H1 (cell line): Measurements from ENCODE around the gene GDI2. TPM values are rescaled to one million over a fixed set of nuclear protein-coding genes. Genes with fewer than 3 reads are reported as not detected.

Experiments
- CTCF ChIA-PET: fragments of 300-600 bp; sonication (Branson Sonifier 250); formaldehyde crosslinking; loops from one replicate; lab custom pipeline; 2021; ENCODE audit not compliant: partially characterized antibody; lab: Charles Lee
- POLR2A ChIA-PET: fragments of 300-600 bp; sonication (Branson Sonifier 250); formaldehyde crosslinking; loops from one replicate; lab custom pipeline; 2021; ENCODE audit warnings: inconsistent platforms; ENCODE audit not compliant: partially characterized antibody; lab: Charles Lee
- DNase-seq, 2 experiments: peaks; one replicate each; pipeline versions ENCODE4 v3.0.0 to v3.0.0-alpha.2; 2010 to 2022; ENCODE audit warnings: low spot score in 2 of 2, low read depth in 1 of 2, mixed read lengths in 1 of 2
- FAIRE-seq: peaks from 2 replicates; lab custom pipeline; 2011; peaks lifted over from hg19 to GRCh38; lab: Jason Lieb, UNC
- H2AFZ ChIP-seq: 2 replicates; pipeline ENCODE4 v1.8.1; 2012; ENCODE audit warnings: low read length, inconsistent platforms
- H2AK5ac ChIP-seq: 2 replicates; pipeline ENCODE4 v1.6.1; 2013; ENCODE audit warnings: low read depth, low read length
- H2BK120ac ChIP-seq: replicated peaks from 2 replicates; pipeline ENCODE3; 2013; ENCODE audit warnings: low read depth, low read length, inconsistent platforms
- H2BK12ac ChIP-seq: 2 replicates; pipeline ENCODE4 v1.6.1; 2013; ENCODE audit warnings: low read depth, low read length
- H2BK15ac ChIP-seq: 2 replicates; pipeline ENCODE4 v1.6.1; 2013; ENCODE audit warnings: low read length
- H2BK20ac ChIP-seq: 2 replicates; pipeline ENCODE4 v1.6.1; 2013; ENCODE audit warnings: low read length
- H2BK5ac ChIP-seq: 2 replicates; pipeline ENCODE4 v1.6.1; 2013; ENCODE audit warnings: low read depth, low read length
- H3K14ac ChIP-seq: 2 replicates; pipeline ENCODE4 v1.6.1; 2013; ENCODE audit warnings: inconsistent platforms; ENCODE audit not compliant: insufficient read length
- H3K18ac ChIP-seq: 2 replicates; pipeline ENCODE4 v1.6.1; 2013; ENCODE audit warnings: low read length; ENCODE audit errors: extremely low read depth
- H3K23ac ChIP-seq: 2 replicates; pipeline ENCODE4 v1.6.1; 2013; ENCODE audit warnings: inconsistent platforms; ENCODE audit not compliant: insufficient read length
- H3K23me2 ChIP-seq: 2 replicates; pipeline ENCODE4 v1.6.1; 2013; ENCODE audit warnings: low read depth, low read length
- H3K27ac ChIP-seq: 2 replicates; pipeline ENCODE4 v1.6.1; 2011; ENCODE audit warnings: low read depth, low read length, inconsistent platforms
- H3K27me3 ChIP-seq, 4 experiments: replicated peaks in 1 of 4; 1 replicate in 1 of 4; 2 replicates in 3 of 4; pipeline versions ENCODE4 v1.6.1 to v1.8.1; 2011 to 2013; ENCODE audit warnings: low read length in 3 of 4, mild to moderate bottlenecking in 3 of 4, inconsistent platforms in 2 of 4, mixed read lengths in 2 of 4, moderate library complexity in 1 of 4; ENCODE audit not compliant: control insufficient read depth in 3 of 4, insufficient read depth in 3 of 4; ENCODE audit errors: extremely low read depth in 1 of 4
- H3K36me3 ChIP-seq, 4 experiments: 2 replicates each; pipeline versions ENCODE4 v1.6.1 to v1.8.1; 2011 to 2013; ENCODE audit warnings: mild to moderate bottlenecking in 4 of 4, low read length in 3 of 4, moderate library complexity in 2 of 4, control low read depth in 1 of 4, inconsistent platforms in 1 of 4; ENCODE audit not compliant: insufficient read depth in 4 of 4, control insufficient read depth in 2 of 4
- H3K4ac ChIP-seq: replicated peaks from 2 replicates; pipeline ENCODE3; 2013; ENCODE audit warnings: low read length, low read depth, mixed read lengths, inconsistent platforms; ENCODE audit not compliant: insufficient read length
- H3K4me1 ChIP-seq, 4 experiments: replicated peaks in 1 of 4; 1 replicate in 1 of 4; 2 replicates in 3 of 4; pipeline versions ENCODE4 v1.6.1 to v1.8.1; 2011 to 2013; ENCODE audit warnings: low read length in 3 of 4, inconsistent platforms in 2 of 4, mixed read lengths in 1 of 4; ENCODE audit not compliant: insufficient read depth in 4 of 4, control insufficient read depth in 3 of 4
- H3K4me2 ChIP-seq, 2 experiments: 2 replicates each; pipeline versions ENCODE4 v1.6.1 to v1.8.1; 2011 to 2013; ENCODE audit warnings: low read depth in 2 of 2, low read length in 2 of 2, control low read depth in 1 of 2, inconsistent platforms in 1 of 2, mild to moderate bottlenecking in 1 of 2; ENCODE audit not compliant: insufficient read depth in 1 of 2
- H3K4me3 ChIP-seq, 4 experiments: fragments of 200-600, 300-600 bp in 1 of 4; sonication (generic), shearing (Covaris generic), sonication (Bioruptor Twin) in 1 of 4; 2 replicates each; pipeline versions ENCODE4 v1.5.1 to v1.8.1; 2011 to 2016; ENCODE audit warnings: low read length in 4 of 4, low read depth in 3 of 4, control low read depth in 2 of 4, inconsistent platforms in 2 of 4, mild to moderate bottlenecking in 2 of 4, mixed read lengths in 1 of 4, moderate library complexity in 1 of 4; ENCODE audit not compliant: insufficient read depth in 2 of 4; ENCODE audit errors: extremely low read depth in 1 of 4
- H3K56ac ChIP-seq: replicated peaks from 2 replicates; pipeline ENCODE3; 2013; ENCODE audit warnings: low read depth, mild to moderate bottlenecking, mixed read lengths, low read length, inconsistent platforms; ENCODE audit not compliant: insufficient read length
- H3K79me1 ChIP-seq: 2 replicates; pipeline ENCODE4 v1.6.1; 2013; ENCODE audit warnings: low read depth, low read length, control low read depth
- H3K79me2 ChIP-seq, 2 experiments: 2 replicates each; pipeline versions ENCODE4 v1.6.1 to v1.8.1; 2012 to 2013; ENCODE audit warnings: low read length in 2 of 2, mild to moderate bottlenecking in 2 of 2, inconsistent platforms in 1 of 2; ENCODE audit not compliant: insufficient read depth in 2 of 2, control insufficient read depth in 1 of 2
- H3K9ac ChIP-seq, 4 experiments: replicated peaks in 1 of 4; 1 replicate in 1 of 4; 2 replicates in 3 of 4; pipeline versions ENCODE4 v1.6.1 to v1.8.1; 2011 to 2013; ENCODE audit warnings: low read depth in 3 of 4, low read length in 3 of 4, control low read depth in 2 of 4, mild to moderate bottlenecking in 2 of 4, moderate library complexity in 2 of 4, inconsistent platforms in 1 of 4; ENCODE audit errors: extremely low read depth in 1 of 4
- H3K9me3 ChIP-seq, 2 experiments: 2 replicates each; pipeline versions ENCODE4 v1.6.1 to v1.8.1; 2012 to 2013; ENCODE audit warnings: mild to moderate bottlenecking in 2 of 2, moderate library complexity in 2 of 2, control low read depth in 1 of 2, inconsistent platforms in 1 of 2, low read depth in 1 of 2, low read length in 1 of 2, mixed read lengths in 1 of 2; ENCODE audit not compliant: insufficient read depth in 2 of 2
- H4K20me1 ChIP-seq, 2 experiments: replicated peaks in 1 of 2; 2 replicates each; pipeline versions ENCODE3 to v1.8.1; 2011 to 2013; ENCODE audit warnings: inconsistent platforms in 2 of 2, low read length in 2 of 2, mild to moderate bottlenecking in 1 of 2; ENCODE audit not compliant: insufficient read depth in 2 of 2, control insufficient read depth in 1 of 2
- H4K5ac ChIP-seq: 2 replicates; pipeline ENCODE4 v1.6.1; 2013; ENCODE audit warnings: low read length, low read depth, mixed read lengths, inconsistent platforms; ENCODE audit not compliant: insufficient read length
- H4K8ac ChIP-seq: 2 replicates; pipeline ENCODE4 v1.8.0; 2013; ENCODE audit warnings: mild to moderate bottlenecking, moderate library complexity, low read length, inconsistent platforms; ENCODE audit not compliant: insufficient read depth; ENCODE audit errors: extremely low read depth
- H4K91ac ChIP-seq: replicated peaks from 2 replicates; pipeline ENCODE3; 2013; ENCODE audit warnings: low read length, mixed read lengths, inconsistent platforms; ENCODE audit not compliant: insufficient read length
- CBX5 ChIP-seq: fragments of 300-800, 300-1000 bp; sonication (generic); IDR thresholded peaks from 2 replicates; pipeline ENCODE4 v1.7.1; 2016; ENCODE audit warnings: antibody characterized with exemption, low read length, low read depth
- HDAC2 ChIP-seq, 2 experiments: fragments of 300-600 bp in 1 of 2; sonication (generic) in 1 of 2; IDR thresholded peaks; 2 replicates each; pipeline ENCODE4 v1.6.1; 2011 to 2012; ENCODE audit warnings: low read depth in 2 of 2, low read length in 2 of 2, mild to moderate bottlenecking in 2 of 2, moderate library complexity in 2 of 2, borderline replicate concordance in 1 of 2, inconsistent platforms in 1 of 2
- KDM5A ChIP-seq: fragments of 200-600 bp; IDR thresholded peaks from 2 replicates; pipeline ENCODE4 v1.7.1; 2012; ENCODE audit warnings: mild to moderate bottlenecking, low read length, inconsistent platforms, mixed read lengths
- WGBS, 2 experiments: shearing (Covaris generic) in 1 of 2; methylation state at CpG; one replicate each; pipeline versions ENCODE4 v1.1.6 to v1.1.7; 2013 to 2015; ENCODE audit warnings: low lambda C conversion rate in 2 of 2, mixed read lengths in 2 of 2, inconsistent platforms in 1 of 2, low coverage in 1 of 2, missing lambda C conversion rate in 1 of 2; ENCODE audit not compliant: insufficient replicate concordance in 2 of 2, insufficient coverage in 1 of 2, insufficient read length in 1 of 2; ENCODE audit errors: extremely low coverage in 1 of 2, missing lambda C conversion rate in 1 of 2; 5-methylcytosine and 5-hydroxymethylcytosine counted together
- polyA plus RNA-seq, 7 experiments: library from polyadenylated mRNA; depleted of rRNA in 3 of 7; stranded (reverse) in 5 of 7; unstranded in 2 of 7; fragments of >200 nt in 5 of 7; fragments of 200-250 nt in 2 of 7; gene quantifications; 1 replicate in 5 of 7; 2 replicates in 1 of 7; 4 replicates in 1 of 7; pipeline versions ENCODE4 v1.2.1 to v1.2.3, GENCODE V29; 2011 to 2013; ENCODE audit warnings: missing spikeins in 2 of 7, mixed read lengths in 2 of 7
- total RNA-seq: library from RNA; stranded (reverse); fragmentation: NEBNext Ultra II Directional; extraction: Animal tissue kit (Norgen Biotek cat#: 25700); gene quantifications from 2 replicates; pipeline ENCODE4 v1.2.1, GENCODE V29; 2021

GDI2 gene
- total and polyA plus RNA-seq, 2 of the 8 experiments (the other 6 are each of a cell fraction or from before 2014, with no cell fraction given), result 168 to 385 TPM

GRCh38 chr10:5832946-5833345 lies 19.7 kb upstream of the GDI2 start:
- Histone ChIP-seq H3K27ac (no peak overlapping the region), H3K9ac (no peak overlapping the region), H3K79me2 (no peaks in the 10 kb centered on the region), H4K91ac (no peak overlapping the region)
- TF ChIP-seq KDM5A (no peak), CBX5 (no peak), HDAC2 (IDR thresholded peaks at IDR 0.05; ENCODE audit: borderline replicate concordance in 1 of 2, low read depth in 2 of 2, low read length in 2 of 2) (no peak)
- TF ChIP-seq, all 59 proteins: peak for 0
- Histone ChIP-seq H3K36me3 (no peaks in the 10 kb centered on the region), H2AFZ (0 out of 2 replicates have a peak overlapping the region, but pooled peaks have one; percentile 5), H2BK12ac (no peak overlapping the region), H3K23me2 (no peaks in the 10 kb centered on the region), H3K56ac (no peak overlapping the region), H3K4me1 (peaks cover 0 to 2% (median 0%) of the 10 kb centered on the region in 4 experiments; a peak in 1 of 7 replicates), H2BK5ac (no peak overlapping the region), H3K23ac (no peak overlapping the region), H2BK120ac (no peak overlapping the region), H3K14ac (no peak overlapping the region), H2BK15ac (no peak overlapping the region), H3K4ac (no peak overlapping the region), H4K5ac (no peak overlapping the region), H3K4me2 (no peak overlapping the region), H3K9me3 (no peaks in the 10 kb centered on the region), H3K18ac (no peak overlapping the region; the same call in 1 of the 2 replicates), H2AK5ac (0 out of 2 replicates have a peak overlapping the region, but pooled peaks have one; percentile 24), H3K4me3 (no peak overlapping the region), H3K27me3 (no peaks in the 10 kb centered on the region), H3K79me1 (no peaks in the 10 kb centered on the region), H2BK20ac (no peak overlapping the region), H4K8ac (peak overlapping the region; percentile 68; the same call in 1 of the 2 replicates), H4K20me1 (no peaks in the 10 kb centered on the region)
- ChIA-PET CTCF (no interaction called here), POLR2A (interaction anchor here (2.2 kb wide), 1 partner anchor 19 kb away, joined by 9 read pairs; the partner anchor contains the start of gene GDI2)
- 86% methylated on average over 10 of the region's 13 CpGs; no CpG with 5 or more reads in 1 of the 2 experiments for WGBS, 2 experiments
- no peak for FAIRE-seq
- no peak for DNase-seq
